ENCODE results near the gene LRRC49.

- TF ChIP-seq, protein P1, sequence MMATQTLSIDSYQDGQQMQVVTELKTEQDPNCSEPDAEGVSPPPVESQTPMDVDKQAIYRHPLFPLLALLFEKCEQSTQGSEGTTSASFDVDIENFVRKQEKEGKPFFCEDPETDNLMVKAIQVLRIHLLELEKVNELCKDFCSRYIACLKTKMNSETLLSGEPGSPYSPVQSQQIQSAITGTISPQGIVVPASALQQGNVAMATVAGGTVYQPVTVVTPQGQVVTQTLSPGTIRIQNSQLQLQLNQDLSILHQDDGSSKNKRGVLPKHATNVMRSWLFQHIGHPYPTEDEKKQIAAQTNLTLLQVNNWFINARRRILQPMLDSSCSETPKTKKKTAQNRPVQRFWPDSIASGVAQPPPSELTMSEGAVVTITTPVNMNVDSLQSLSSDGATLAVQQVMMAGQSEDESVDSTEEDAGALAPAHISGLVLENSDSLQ (IDR thresholded peaks at IDR 0.05): no peak
- no peak for TF ChIP-seq SP1 (IDR thresholded peaks at IDR 0.05)
- no peak for TF ChIP-seq NFRKB (IDR thresholded peaks at IDR 0.05)
- TF ChIP-seq ZNF384 (IDR thresholded peaks at IDR 0.05): no peak
- TF ChIP-seq ARNT (IDR thresholded peaks at IDR 0.05): no peak
- TF ChIP-seq SUZ12 (IDR thresholded peaks at IDR 0.05): no peak
- TF ChIP-seq CTBP1 (IDR thresholded peaks at IDR 0.05; ENCODE audit: borderline replicate concordance): no peak
- TF ChIP-seq FOXA1 (IDR thresholded peaks at IDR 0.05): no peak
- no peak for TF ChIP-seq BHLHE40 (IDR thresholded peaks at IDR 0.05; ENCODE audit: borderline replicate concordance)
- no peak for TF ChIP-seq HDGF (IDR thresholded peaks at IDR 0.05; ENCODE audit: borderline replicate concordance)
- no peak for TF ChIP-seq ELF4 (IDR thresholded peaks at IDR 0.05)
Measured at GRCh38 chr15:71049706-71050422, 157.2 kb downstream of the LRRC49 start.
